SK-N-DZ (cell line): ENCODE measurements around the gene LY86.

Experiments used
- DNase-seq: peaks from one replicate; pipeline ENCODE4 v3.0.0-alpha.2; 2015; ENCODE audit warnings: low spot score

Gene LY86

GRCh38 chr6:6570929-6571671 is 17.4 kb upstream of the LY86 start:
- no peak for DNase-seq

DNA sequence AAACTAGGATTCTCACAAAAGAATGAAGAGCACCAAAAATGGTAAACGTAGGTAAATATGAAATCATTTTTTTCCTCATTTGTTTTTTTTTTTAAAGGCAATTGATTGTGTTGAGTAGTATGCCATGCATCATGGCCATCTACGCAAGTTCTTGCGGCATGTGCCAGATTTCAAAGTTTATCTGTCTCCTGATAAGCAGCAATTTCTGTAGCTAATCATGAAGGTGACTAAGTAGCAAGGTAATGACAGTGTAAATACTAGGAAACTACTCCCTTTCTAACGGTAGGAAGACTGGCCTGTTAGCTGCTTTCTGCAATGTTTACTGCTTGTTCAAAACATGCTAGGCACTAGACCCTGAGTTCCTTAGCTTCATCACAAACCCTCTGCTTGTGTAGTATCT is 13.4 kb upstream of the LY86 start:
- DNase-seq = no peak

DNA sequence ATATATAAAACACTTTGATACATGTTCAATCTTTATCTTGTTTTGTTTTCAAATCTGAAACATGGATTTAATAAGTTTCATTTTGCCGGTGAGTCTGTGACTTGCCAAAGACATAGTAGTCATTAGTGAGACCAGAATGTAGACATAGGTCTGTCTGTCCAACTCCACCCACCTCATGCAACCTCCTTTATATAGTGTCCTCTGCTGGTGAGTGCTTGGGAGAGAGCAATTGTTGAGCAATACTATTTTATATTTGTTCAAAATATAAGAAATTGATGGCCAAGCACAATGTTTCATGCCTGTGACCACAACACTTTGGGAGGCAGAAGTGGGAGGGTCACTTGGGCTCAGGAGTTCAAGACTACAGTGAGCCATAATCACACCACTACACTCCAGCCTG is 10.8 kb upstream of the LY86 start:
- no peak for DNase-seq

DNA sequence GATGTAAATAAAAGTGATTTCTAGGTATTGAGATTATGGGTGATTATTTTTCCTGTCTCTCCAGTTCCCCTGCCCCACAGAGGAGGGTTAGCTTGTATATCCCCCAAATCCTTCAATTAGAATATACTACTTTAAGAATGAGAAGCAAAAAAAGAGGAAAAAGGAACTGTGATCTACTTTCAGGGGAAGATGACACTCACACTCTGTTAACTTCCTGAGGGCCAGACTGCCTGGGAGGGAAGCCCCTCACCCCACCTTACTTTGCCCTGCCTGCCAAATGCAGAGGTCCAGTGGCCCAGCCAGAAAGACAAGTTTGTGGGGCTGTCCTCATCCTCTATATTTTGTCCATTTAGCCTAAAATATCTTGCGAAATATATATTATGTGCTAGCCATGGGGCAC is 9.2 kb upstream of the LY86 start:
- no peak for DNase-seq

- no peak for DNase-seq
These were observed 8.2 kb upstream of the LY86 start for GRCh38 chr6:6580225-6580856.

GRCh38 chr6:6581054-6581453 is 7.5 kb upstream of the LY86 start:
- no peak for DNase-seq

DNA sequence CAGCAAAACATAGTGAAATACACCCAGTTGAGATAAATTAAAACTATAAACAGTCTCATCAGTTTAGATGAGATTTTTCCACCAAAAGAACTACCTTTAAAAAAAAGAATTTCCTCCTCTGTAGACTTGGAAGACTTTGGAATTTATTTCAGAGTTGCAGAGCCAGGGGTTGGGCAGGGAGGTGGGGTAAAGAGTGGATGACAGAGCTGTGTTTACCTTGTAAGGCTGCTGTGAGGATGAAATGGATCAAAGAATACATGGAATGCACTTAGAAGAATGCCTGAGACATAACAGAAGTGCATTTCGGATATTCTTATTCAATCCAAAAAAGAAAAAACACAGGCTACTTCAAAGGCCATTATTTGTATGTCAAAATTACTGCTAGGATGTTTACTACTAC is 6.4 kb upstream of the LY86 start:
- no peak for DNase-seq

DNA sequence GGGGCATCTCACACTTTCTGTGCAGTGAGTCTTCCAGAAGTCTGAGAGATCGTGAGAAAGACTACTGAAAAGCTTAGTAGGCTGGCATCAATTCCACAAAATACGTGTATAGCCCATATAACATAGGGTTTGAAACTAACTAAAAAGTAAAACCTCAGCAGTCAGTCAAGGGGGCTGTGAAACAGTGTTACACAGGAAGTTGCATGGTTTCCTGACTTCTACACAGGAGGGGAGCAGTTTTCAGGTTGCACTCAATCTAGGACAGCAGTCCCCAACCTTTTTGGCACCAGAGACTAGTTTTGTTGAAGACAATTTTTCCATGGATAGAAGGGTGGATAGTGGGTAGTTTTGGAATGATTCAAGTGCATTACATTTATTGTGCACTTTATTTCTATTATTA is 4.7 kb upstream of the LY86 start:
- DNase-seq = no peak

GRCh38 chr6:6584310-6585002 is 4.1 kb upstream of the LY86 start:
- no peak for DNase-seq

- no peak for DNase-seq
These were observed 3.6 kb upstream of the LY86 start for GRCh38 chr6:6585003-6585311.

- no peak for DNase-seq
These were observed 2.4 kb upstream of the LY86 start for GRCh38 chr6:6586167-6586566.

DNA sequence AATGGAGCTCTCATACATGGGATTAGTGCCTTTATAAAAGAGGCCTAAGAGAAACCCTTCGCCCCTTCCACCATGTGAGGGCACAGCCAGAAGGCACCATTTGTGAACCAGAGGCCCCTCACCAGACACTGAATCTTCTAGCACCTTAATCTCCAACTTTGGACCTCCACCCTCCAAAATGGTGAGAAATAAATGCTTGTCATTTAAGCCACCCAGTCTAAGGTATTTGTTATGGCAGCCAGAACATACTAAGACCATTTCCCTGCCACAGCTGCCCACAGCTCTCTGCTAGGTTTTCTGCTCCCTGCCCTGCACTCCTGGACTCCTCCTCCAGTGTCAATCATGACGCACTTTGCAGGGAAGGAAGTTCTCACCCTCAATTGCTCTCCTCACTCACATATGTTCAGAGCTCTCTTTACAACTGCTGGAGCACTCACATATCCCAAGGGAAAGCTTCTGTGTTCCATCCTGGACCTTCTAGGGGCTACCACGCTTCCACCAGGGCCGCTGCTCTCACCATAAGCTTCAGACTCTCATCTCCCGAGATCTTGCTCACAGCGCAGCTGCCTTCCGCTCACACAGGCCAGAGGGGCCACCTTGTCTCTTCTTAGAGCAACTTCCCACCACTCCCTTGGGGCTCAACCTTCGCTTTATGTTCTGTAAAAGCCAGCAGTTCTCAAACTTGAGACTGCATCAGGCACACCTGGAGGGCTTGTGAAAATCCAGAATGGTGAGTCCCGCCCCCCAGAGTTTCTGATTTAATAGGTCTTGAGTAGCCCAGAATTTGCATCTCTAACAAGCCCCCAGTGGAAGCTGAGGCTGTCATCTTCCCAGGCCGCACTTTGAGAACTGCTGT is 1.6 kb upstream of the LY86 start:
- no peak for DNase-seq

- DNase-seq = no peak
These were observed 840 bp upstream of the LY86 start for GRCh38 chr6:6587696-6588063.

GRCh38 chr6:6588924-6589709 is 597 bp downstream of the LY86 start:
- DNase-seq = no peak

DNA sequence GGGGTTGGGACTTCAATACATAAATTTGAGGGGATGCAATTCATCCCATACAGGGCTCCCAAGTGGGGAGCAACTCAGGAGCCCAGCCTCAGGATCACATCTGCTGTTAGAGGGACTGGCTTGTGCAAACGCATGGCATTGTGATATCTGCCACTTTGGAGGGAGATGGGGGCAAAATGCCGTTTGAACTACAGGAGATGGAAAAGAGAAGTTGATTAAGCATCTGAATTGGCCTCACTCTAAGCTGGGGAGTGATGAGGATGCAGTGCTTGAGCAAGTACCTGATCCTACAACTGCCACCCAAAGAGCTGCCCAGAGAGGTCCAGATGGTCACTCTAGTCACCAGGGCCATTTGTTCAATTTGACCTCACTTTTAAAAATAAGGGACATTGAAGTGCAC is 2.0 kb downstream of the LY86 start:
- DNase-seq = no peak

- DNase-seq = no peak
These were observed 3.4 kb downstream of the LY86 start for GRCh38 chr6:6591778-6592465.

- DNase-seq = no peak
These were observed 4.4 kb downstream of the LY86 start for GRCh38 chr6:6592826-6593475.

DNA sequence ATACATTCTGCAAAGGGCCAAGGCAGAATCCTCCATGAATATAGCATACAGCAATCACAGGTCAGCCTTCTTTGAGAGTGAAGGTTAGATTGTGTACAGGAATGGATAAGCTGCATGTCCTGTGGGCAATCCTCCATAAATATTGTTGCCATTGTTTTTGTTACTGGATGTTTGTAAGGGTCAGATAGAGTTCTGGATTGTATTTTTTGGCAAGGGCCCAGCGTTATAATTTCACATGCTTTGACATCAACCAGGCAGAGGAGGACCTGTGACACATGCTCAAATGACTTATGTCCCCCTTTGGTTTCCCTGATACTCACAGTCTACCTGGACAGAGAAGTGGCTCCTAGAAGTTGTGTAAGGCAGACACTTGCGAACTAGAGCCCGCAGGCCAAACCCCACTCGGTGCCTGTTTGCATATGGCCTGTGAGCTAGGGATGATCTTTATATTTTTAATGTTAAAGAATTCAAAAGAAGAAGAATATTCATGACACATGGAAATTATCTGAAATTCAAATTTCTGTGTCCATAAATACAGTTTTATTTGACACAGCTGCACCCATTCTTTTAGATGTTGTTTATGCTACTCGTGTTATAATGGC is 5.4 kb downstream of the LY86 start:
- DNase-seq = no peak

DNA sequence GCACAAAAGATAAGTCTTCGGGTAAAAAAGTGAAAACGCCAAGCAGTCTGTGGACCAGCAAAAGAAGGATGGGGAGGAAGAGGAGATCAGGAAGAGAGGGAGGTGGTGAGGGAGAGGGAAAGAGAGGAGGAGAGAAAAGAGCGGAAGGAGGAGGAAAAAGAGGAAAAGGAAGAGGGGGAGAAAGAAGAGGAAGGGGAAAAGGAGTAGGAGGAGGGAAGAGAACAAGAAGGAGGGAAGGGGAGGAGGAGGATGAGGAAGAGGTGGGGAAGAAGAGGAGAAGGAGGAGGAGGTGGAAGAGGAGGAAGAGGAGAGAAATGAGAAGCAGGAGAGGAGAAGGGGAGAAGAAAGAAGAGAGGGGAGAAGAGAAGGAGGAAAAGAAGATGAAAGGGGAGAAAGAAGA is 6.5 kb downstream of the LY86 start:
- no peak for DNase-seq

GRCh38 chr6:6595952-6596351 is 7.4 kb downstream of the LY86 start:
- DNase-seq = no peak
